Prostate gland (tissue), 2 donors: ENCODE data around the gene DIPK2B. TPM values are rescaled to one million over a fixed set of nuclear protein-coding genes. Genes with fewer than 3 reads are reported as not detected.

Experiments used
- DNase-seq: peaks from one replicate; pipeline ENCODE4 v3.0.0-alpha.2; 2019; ENCODE audit warnings: low spot score
- H3K27ac ChIP-seq, 2 donors: fragments of 200-600 bp; sonication (generic); 2 replicates each; pipeline ENCODE4 v1.5.1; 2017 to 2019
- H3K27me3 ChIP-seq: fragments of 200-600 bp; sonication (generic); replicated peaks from 2 replicates; pipeline ENCODE4 v1.5.1; 2019; ENCODE audit not compliant: insufficient read depth
- H3K36me3 ChIP-seq, 2 donors: fragments of 200-600 bp; sonication (generic); 1 replicate in 1 of 2; 2 replicates in 1 of 2; pipeline versions ENCODE4 v1.5.1 to v1.8.1; 2017 to 2019
- H3K4me1 ChIP-seq: fragments of 200-600 bp; sonication (generic); replicated peaks from 2 replicates; pipeline ENCODE4 v1.5.1; 2019
- H3K4me3 ChIP-seq, 2 donors: fragments of 200-600 bp; sonication (generic); 2 replicates each; pipeline ENCODE4 v1.5.1; 2017 to 2019
- H3K9me3 ChIP-seq: fragments of 200-600 bp; sonication (generic); 2 replicates; pipeline ENCODE4 v1.5.1; 2017
- CTCF ChIP-seq, 4 experiments: fragments of 200-600 bp in 2 of 4; fragments of 450-650 bp in 2 of 4; sonication (generic) in 2 of 4; IDR thresholded peaks; 1 replicate in 3 of 4; 2 replicates in 1 of 4; pipeline ENCODE4 v1.5.1; 2016 to 2019; ENCODE audit warnings: antibody characterized with exemption in 4 of 4, mild to moderate bottlenecking in 2 of 4, moderate library complexity in 2 of 4
- POLR2A ChIP-seq: fragments of 450-650 bp; IDR thresholded peaks from one replicate; pipeline ENCODE4 v1.6.1; 2016; ENCODE audit warnings: antibody characterized with exemption, mild to moderate bottlenecking
- POLR2AphosphoS5 ChIP-seq: sonication (generic); formaldehyde crosslinking; IDR thresholded peaks from one replicate; pipeline ENCODE4 v1.6.1; 2017; ENCODE audit warnings: antibody characterized with exemption
- WGBS: methylation state at CpG from one replicate; pipeline ENCODE4 v1.1.5; 2018; 5-methylcytosine and 5-hydroxymethylcytosine counted together
- intact Hi-C: fragments of 100-400 bp; cut with DNase I; formaldehyde crosslinking; loops from one replicate; pipeline ENCODE4 v1.14.2; 2022
- total RNA-seq, 2 donors: library from RNA; depleted of rRNA; stranded (reverse); fragments of >200 nt; gene quantifications; one replicate each; pipeline ENCODE4 v1.1.0, GENCODE V29; 2016

Gene DIPK2B
- total RNA-seq, 2 donors from 2014 or later = 7.4 to 14.9 TPM

- intact Hi-C loops = no loop called here
- no peak for DNase-seq
- no peak overlapping the region for H3K27ac ChIP-seq
These were observed 12.9 kb downstream of the DIPK2B start for GRCh38 chrX:45187731-45188130.

GRCh38 chrX:45186643-45187026, 14.0 kb downstream of the DIPK2B start:
- Histone ChIP-seq H3K9me3 (no peaks in the 10 kb centered on the region), H3K36me3 (no peaks in the 10 kb centered on the region), H3K27me3 (no peaks in the 10 kb centered on the region), H3K4me3 (no peak overlapping the region), H3K27ac (no peak overlapping the region), H3K4me1 (no peaks in the 10 kb centered on the region)
- intact Hi-C loops = no loop called here
- DNase-seq = no peak
- TF ChIP-seq CTCF (IDR thresholded peaks at IDR 0.05) (no peak), POLR2A (no peak), POLR2AphosphoS5 (no peak)
- 53% methylated on average over 4 of the region's 4 CpGs for WGBS

More at GRCh38 chrX:45187731-45188130, 12.9 kb downstream of the DIPK2B start:
- Histone ChIP-seq H3K4me1 (no peaks in the 10 kb centered on the region), H3K4me3 (peak overlapping the region; percentile 20 to 26), H3K36me3 (no peaks in the 10 kb centered on the region), H3K27me3 (no peaks in the 10 kb centered on the region), H3K9me3 (no peaks in the 10 kb centered on the region)
- WGBS = 19% methylated on average over 6 of the region's 6 CpGs
- TF ChIP-seq POLR2AphosphoS5 = no peak
- no peak for TF ChIP-seq POLR2A
- TF ChIP-seq CTCF (IDR thresholded peaks at IDR 0.05) = no peak

GRCh38 chrX:45184211-45184610, 16.5 kb downstream of the DIPK2B start:
- WGBS = 92% methylated on average over 2 of the region's 2 CpGs
- H3K9me3 ChIP-seq = no peaks in the 10 kb centered on the region
- no peaks in the 10 kb centered on the region for H3K36me3 ChIP-seq
- intact Hi-C loops = no loop called here
- H3K4me1 ChIP-seq = no peaks in the 10 kb centered on the region
- no peak for TF ChIP-seq POLR2A
- no peak for TF ChIP-seq POLR2AphosphoS5
- no peak for TF ChIP-seq CTCF (IDR thresholded peaks at IDR 0.05)
- no peak overlapping the region for H3K27ac ChIP-seq
- no peak for DNase-seq
- H3K4me3 ChIP-seq = no peak overlapping the region
- H3K27me3 ChIP-seq = no peaks in the 10 kb centered on the region

- Histone ChIP-seq H3K9me3 (no peaks in the 10 kb centered on the region), H3K36me3 (no peaks in the 10 kb centered on the region), H3K27me3 (no peaks in the 10 kb centered on the region), H3K4me3 (no peak overlapping the region), H3K27ac (no peak overlapping the region), H3K4me1 (no peaks in the 10 kb centered on the region)
- 75% methylated on average over 1 of the region's 1 CpG for WGBS
- intact Hi-C loops = no loop called here
- DNase-seq = no peak
- TF ChIP-seq POLR2A (no peak), CTCF (IDR thresholded peaks at IDR 0.05) (no peak), POLR2AphosphoS5 (no peak)
These were observed 27.8 kb downstream of the DIPK2B start for GRCh38 chrX:45172890-45173289.

GRCh38 chrX:45166781-45167180, 33.9 kb downstream of the DIPK2B start:
- H3K9me3 ChIP-seq = no peaks in the 10 kb centered on the region
- WGBS = 40% methylated on average over 2 of the region's 2 CpGs
- H3K36me3 ChIP-seq = no peaks in the 10 kb centered on the region
- H3K4me1 ChIP-seq = no peaks in the 10 kb centered on the region
- TF ChIP-seq POLR2A (no peak), CTCF (IDR thresholded peaks at IDR 0.05) (no peak), POLR2AphosphoS5 (no peak)
- no peak overlapping the region for H3K4me3 ChIP-seq
- H3K27ac ChIP-seq = no peak overlapping the region
- intact Hi-C loops = no loop called here
- no peaks in the 10 kb centered on the region for H3K27me3 ChIP-seq
- no peak for DNase-seq
